HS-5 (cell line): ENCODE data around the gene TOP1.
A peak's percentile ranks its signal among the peaks of the same experiment; 100 is the strongest.
"Not testable (repeated sequence)": the region's sequence is repeated elsewhere in the genome, so short reads cannot be mapped to it uniquely, and the experiment has no call there.

Experiments
- DNase-seq: peaks from one replicate; pipeline ENCODE4 v3.0.0-alpha.2; 2012; ENCODE audit warnings: low read depth

Gene TOP1

GRCh38 chr20:41094353-41095055 lies 65.9 kb downstream of the TOP1 start:
- no peak for DNase-seq

GRCh38 chr20:41095110-41095969 lies 66.7 kb downstream of the TOP1 start:
- no peak for DNase-seq

GRCh38 chr20:41098703-41099250 lies 70.2 kb downstream of the TOP1 start:
- peak; percentile 69 for DNase-seq

GRCh38 chr20:41100001-41100480 lies 71.4 kb downstream of the TOP1 start:
- DNase-seq, result no peak

GRCh38 chr20:41101660-41102059 lies 73.0 kb downstream of the TOP1 start:
- no peak for DNase-seq

- no peak for DNase-seq
Measured at GRCh38 chr20:41108531-41108930, 79.9 kb downstream of the TOP1 start.

GRCh38 chr20:41110012-41110411 lies 81.4 kb downstream of the TOP1 start:
- no peak for DNase-seq

- no peak for DNase-seq
Measured at GRCh38 chr20:41110930-41111577, 82.4 kb downstream of the TOP1 start.

GRCh38 chr20:41111578-41111951 lies 82.9 kb downstream of the TOP1 start:
- DNase-seq, result no peak

GRCh38 chr20:41116282-41116956 lies 87.8 kb downstream of the TOP1 start:
- DNase-seq, result no peak

GRCh38 chr20:41118159-41118558 lies 89.5 kb downstream of the TOP1 start:
- DNase-seq, result not testable (repeated sequence)

- no peak for DNase-seq
Measured at GRCh38 chr20:41118632-41119031, 90.0 kb downstream of the TOP1 start.

- no peak for DNase-seq
Measured at GRCh38 chr20:41119614-41120561, 91.3 kb downstream of the TOP1 start.

GRCh38 chr20:41121399-41121798 lies 92.8 kb downstream of the TOP1 start:
- no peak for DNase-seq

- no peak for DNase-seq
Measured at GRCh38 chr20:41123631-41124030, 95.0 kb downstream of the TOP1 start.

- no peak for DNase-seq
Measured at GRCh38 chr20:41124451-41125094, 96.0 kb downstream of the TOP1 start.

GRCh38 chr20:41125530-41126457 lies 97.2 kb downstream of the TOP1 start:
- no peak for DNase-seq

- no peak for DNase-seq
Measured at GRCh38 chr20:41126719-41127118, 98.1 kb downstream of the TOP1 start.

- DNase-seq, result not testable (repeated sequence)
Measured at GRCh38 chr20:41128317-41128716, 99.7 kb downstream of the TOP1 start.
